Bronchial epithelial cell (primary cell): Measurements from ENCODE around the gene AFDN. TPM values are rescaled to one million over a fixed set of nuclear protein-coding genes. Genes with fewer than 3 reads are reported as not detected.

Experiments used
- DNase-seq: peaks from one replicate; pipeline ENCODE4 v3.0.0-alpha.2; 2010; ENCODE audit warnings: low read depth
- FAIRE-seq: peaks from 2 replicates; lab custom pipeline; 2011; peaks lifted over from hg19 to GRCh38; lab: Jason Lieb, UNC
- H3K27me3 ChIP-seq: 2 replicates; pipeline ENCODE4 v1.5.1; 2011; ENCODE audit warnings: low read length; ENCODE audit not compliant: control insufficient read depth, insufficient read depth
- H3K36me3 ChIP-seq: 2 replicates; pipeline ENCODE4 v1.5.1; 2011; ENCODE audit warnings: low read length; ENCODE audit not compliant: control insufficient read depth, insufficient read depth
- H3K4me3 ChIP-seq: 2 replicates; pipeline ENCODE4 v1.5.1; 2011; ENCODE audit warnings: mild to moderate bottlenecking, low read depth, low read length, control low read depth
- CTCF ChIP-seq: IDR thresholded peaks from 2 replicates; pipeline ENCODE4 v1.5.1; 2011; ENCODE audit warnings: mild to moderate bottlenecking, moderate library complexity, low read length, control low read depth, inconsistent platforms; ENCODE audit not compliant: insufficient read depth, severe bottlenecking
- total RNA-seq: library from RNA; depleted of rRNA; stranded (reverse); fragments of >200 nt; gene quantifications from 2 replicates; pipeline ENCODE4 v1.2.1, GENCODE V29; 2014

The AFDN gene
- total RNA-seq, 1 donor from 2014 or later: 146 TPM

- TF ChIP-seq CTCF: no peak
- FAIRE-seq: no peak
- H3K4me3 ChIP-seq: no peak overlapping the region
- no peaks in the 10 kb centered on the region for H3K27me3 ChIP-seq
- DNase-seq: no peak
- H3K36me3 ChIP-seq: no peaks in the 10 kb centered on the region
Observed at GRCh38 chr6:167807200-167807599, 19.5 kb upstream of the AFDN start.

DNA sequence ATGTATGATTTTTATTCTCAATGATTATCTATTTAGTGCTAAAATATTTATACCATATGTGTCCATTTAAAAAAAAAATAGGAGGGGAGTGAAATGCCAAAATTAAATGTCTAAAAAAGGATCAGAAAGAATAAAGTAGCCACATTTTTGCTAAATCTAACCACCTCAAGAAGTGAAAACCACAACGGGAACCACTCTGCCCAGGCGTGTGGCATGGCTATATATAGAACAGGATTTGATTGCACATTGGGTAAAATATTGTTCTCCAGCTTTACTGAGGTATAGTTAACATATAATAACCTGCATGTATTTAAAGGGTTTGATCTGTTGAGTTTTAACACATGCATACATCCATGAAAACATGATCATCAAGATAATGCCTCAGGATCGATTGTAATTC lies 19.0 kb upstream of the AFDN start:
- H3K36me3 ChIP-seq: no peaks in the 10 kb centered on the region
- FAIRE-seq: no peak
- H3K27me3 ChIP-seq: no peaks in the 10 kb centered on the region

GRCh38 chr6:167811040-167811439 lies 15.7 kb upstream of the AFDN start:
- DNase-seq (no peak), FAIRE-seq (no peak)
- H3K27me3 ChIP-seq: no peaks in the 10 kb centered on the region
- TF ChIP-seq CTCF: no peak
- H3K4me3 ChIP-seq: no peak overlapping the region
- H3K36me3 ChIP-seq: no peaks in the 10 kb centered on the region

More for the DNA sequence above, 19.0 kb upstream of the AFDN start:
- no peak for DNase-seq
- TF ChIP-seq CTCF: no peak
- no peak overlapping the region for H3K4me3 ChIP-seq

DNA sequence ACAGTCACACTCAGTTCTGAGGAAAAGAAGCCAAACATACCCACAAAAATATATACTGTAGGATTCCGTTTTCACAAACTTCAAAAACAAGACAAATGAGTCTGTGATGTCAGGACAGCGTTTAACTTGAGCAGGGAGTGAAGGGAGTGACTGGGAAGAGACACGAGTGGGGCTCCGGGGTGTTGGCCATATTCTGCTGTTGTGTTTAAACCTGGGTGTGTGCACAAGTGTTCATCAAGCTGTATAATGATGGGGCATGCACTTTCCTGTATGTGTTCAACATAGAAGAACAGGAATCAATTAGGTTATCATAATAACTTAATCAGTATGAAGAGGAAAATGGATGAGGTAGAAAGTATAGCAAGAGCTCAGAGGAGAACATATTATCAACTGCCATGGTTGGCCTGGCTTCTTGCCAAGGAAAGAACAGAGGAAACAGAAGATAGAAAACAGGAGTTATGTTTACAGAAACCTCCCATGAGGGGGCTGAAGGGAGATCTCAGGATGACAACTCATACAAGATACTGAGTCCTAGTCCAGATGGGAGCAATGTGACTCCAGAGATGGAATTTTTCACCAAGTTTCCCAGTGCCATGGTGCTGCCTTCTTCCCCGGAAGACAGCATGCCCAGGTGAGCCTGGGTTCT lies 15.1 kb upstream of the AFDN start:
- no peak for TF ChIP-seq CTCF
- Histone ChIP-seq H3K36me3 (no peaks in the 10 kb centered on the region), H3K4me3 (no peak overlapping the region), H3K27me3 (no peaks in the 10 kb centered on the region)
- FAIRE-seq: no peak
- no peak for DNase-seq

DNA sequence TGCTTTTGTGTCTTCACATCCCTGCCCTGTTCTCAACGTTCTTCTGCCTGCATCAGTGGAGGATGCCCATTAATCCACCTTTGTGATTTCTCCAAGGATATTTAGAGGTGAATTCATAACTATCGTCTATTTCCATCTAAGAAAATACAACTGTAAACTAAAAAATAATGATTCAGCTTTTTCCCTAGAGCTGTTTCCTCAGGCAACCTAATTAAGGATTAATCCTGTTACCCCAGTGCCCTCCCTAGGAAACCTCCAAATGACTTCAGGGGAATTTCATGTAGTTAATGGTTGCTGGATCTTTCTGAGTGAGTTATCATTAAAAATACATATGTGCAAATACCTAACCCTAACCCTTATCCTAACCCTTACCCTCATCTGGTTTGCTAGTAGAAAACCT lies 14.6 kb upstream of the AFDN start:
- Histone ChIP-seq H3K27me3 (no peaks in the 10 kb centered on the region), H3K36me3 (no peaks in the 10 kb centered on the region), H3K4me3 (no peak overlapping the region)
- TF ChIP-seq CTCF: no peak
- DNase-seq: no peak
- no peak for FAIRE-seq
